H1 (cell line): ENCODE measurements around the gene CACNG7. TPM values are rescaled to one million over a fixed set of nuclear protein-coding genes. Genes with fewer than 3 reads are reported as not detected.
A peak's percentile ranks its signal among the peaks of the same experiment; 100 is the strongest.

Experiments used
- CTCF ChIA-PET: fragments of 300-600 bp; sonication (Branson Sonifier 250); formaldehyde crosslinking; loops from one replicate; lab custom pipeline; 2021; ENCODE audit not compliant: partially characterized antibody; lab: Charles Lee
- POLR2A ChIA-PET: fragments of 300-600 bp; sonication (Branson Sonifier 250); formaldehyde crosslinking; loops from one replicate; lab custom pipeline; 2021; ENCODE audit warnings: inconsistent platforms; ENCODE audit not compliant: partially characterized antibody; lab: Charles Lee
- DNase-seq, 2 experiments: peaks; one replicate each; pipeline versions ENCODE4 v3.0.0 to v3.0.0-alpha.2; 2010 to 2022; ENCODE audit warnings: low spot score in 2 of 2, low read depth in 1 of 2, mixed read lengths in 1 of 2
- FAIRE-seq: peaks from 2 replicates; lab custom pipeline; 2011; peaks lifted over from hg19 to GRCh38; lab: Jason Lieb, UNC
- H2AFZ ChIP-seq: 2 replicates; pipeline ENCODE4 v1.8.1; 2012; ENCODE audit warnings: low read length, inconsistent platforms
- H2AK5ac ChIP-seq: 2 replicates; pipeline ENCODE4 v1.6.1; 2013; ENCODE audit warnings: low read depth, low read length
- H2BK120ac ChIP-seq: replicated peaks from 2 replicates; pipeline ENCODE3; 2013; ENCODE audit warnings: low read depth, low read length, inconsistent platforms
- H2BK12ac ChIP-seq: 2 replicates; pipeline ENCODE4 v1.6.1; 2013; ENCODE audit warnings: low read depth, low read length
- H2BK15ac ChIP-seq: 2 replicates; pipeline ENCODE4 v1.6.1; 2013; ENCODE audit warnings: low read length
- H2BK20ac ChIP-seq: 2 replicates; pipeline ENCODE4 v1.6.1; 2013; ENCODE audit warnings: low read length
- H2BK5ac ChIP-seq: 2 replicates; pipeline ENCODE4 v1.6.1; 2013; ENCODE audit warnings: low read depth, low read length
- H3K14ac ChIP-seq: 2 replicates; pipeline ENCODE4 v1.6.1; 2013; ENCODE audit warnings: inconsistent platforms; ENCODE audit not compliant: insufficient read length
- H3K18ac ChIP-seq: 2 replicates; pipeline ENCODE4 v1.6.1; 2013; ENCODE audit warnings: low read length; ENCODE audit errors: extremely low read depth
- H3K23ac ChIP-seq: 2 replicates; pipeline ENCODE4 v1.6.1; 2013; ENCODE audit warnings: inconsistent platforms; ENCODE audit not compliant: insufficient read length
- H3K23me2 ChIP-seq: 2 replicates; pipeline ENCODE4 v1.6.1; 2013; ENCODE audit warnings: low read depth, low read length
- H3K27ac ChIP-seq: 2 replicates; pipeline ENCODE4 v1.6.1; 2011; ENCODE audit warnings: low read depth, low read length, inconsistent platforms
- H3K27me3 ChIP-seq, 4 experiments: replicated peaks in 1 of 4; 1 replicate in 1 of 4; 2 replicates in 3 of 4; pipeline versions ENCODE4 v1.6.1 to v1.8.1; 2011 to 2013; ENCODE audit warnings: low read length in 3 of 4, mild to moderate bottlenecking in 3 of 4, inconsistent platforms in 2 of 4, mixed read lengths in 2 of 4, moderate library complexity in 1 of 4; ENCODE audit not compliant: control insufficient read depth in 3 of 4, insufficient read depth in 3 of 4; ENCODE audit errors: extremely low read depth in 1 of 4
- H3K36me3 ChIP-seq, 4 experiments: 2 replicates each; pipeline versions ENCODE4 v1.6.1 to v1.8.1; 2011 to 2013; ENCODE audit warnings: mild to moderate bottlenecking in 4 of 4, low read length in 3 of 4, moderate library complexity in 2 of 4, control low read depth in 1 of 4, inconsistent platforms in 1 of 4; ENCODE audit not compliant: insufficient read depth in 4 of 4, control insufficient read depth in 2 of 4
- H3K4ac ChIP-seq: replicated peaks from 2 replicates; pipeline ENCODE3; 2013; ENCODE audit warnings: low read length, low read depth, mixed read lengths, inconsistent platforms; ENCODE audit not compliant: insufficient read length
- H3K4me1 ChIP-seq, 4 experiments: replicated peaks in 1 of 4; 1 replicate in 1 of 4; 2 replicates in 3 of 4; pipeline versions ENCODE4 v1.6.1 to v1.8.1; 2011 to 2013; ENCODE audit warnings: low read length in 3 of 4, inconsistent platforms in 2 of 4, mixed read lengths in 1 of 4; ENCODE audit not compliant: insufficient read depth in 4 of 4, control insufficient read depth in 3 of 4
- H3K4me2 ChIP-seq, 2 experiments: 2 replicates each; pipeline versions ENCODE4 v1.6.1 to v1.8.1; 2011 to 2013; ENCODE audit warnings: low read depth in 2 of 2, low read length in 2 of 2, control low read depth in 1 of 2, inconsistent platforms in 1 of 2, mild to moderate bottlenecking in 1 of 2; ENCODE audit not compliant: insufficient read depth in 1 of 2
- H3K4me3 ChIP-seq, 4 experiments: fragments of 200-600, 300-600 bp in 1 of 4; sonication (generic), shearing (Covaris generic), sonication (Bioruptor Twin) in 1 of 4; 2 replicates each; pipeline versions ENCODE4 v1.5.1 to v1.8.1; 2011 to 2016; ENCODE audit warnings: low read length in 4 of 4, low read depth in 3 of 4, control low read depth in 2 of 4, inconsistent platforms in 2 of 4, mild to moderate bottlenecking in 2 of 4, mixed read lengths in 1 of 4, moderate library complexity in 1 of 4; ENCODE audit not compliant: insufficient read depth in 2 of 4; ENCODE audit errors: extremely low read depth in 1 of 4
- H3K56ac ChIP-seq: replicated peaks from 2 replicates; pipeline ENCODE3; 2013; ENCODE audit warnings: low read depth, mild to moderate bottlenecking, mixed read lengths, low read length, inconsistent platforms; ENCODE audit not compliant: insufficient read length
- H3K79me1 ChIP-seq: 2 replicates; pipeline ENCODE4 v1.6.1; 2013; ENCODE audit warnings: low read depth, low read length, control low read depth
- H3K79me2 ChIP-seq, 2 experiments: 2 replicates each; pipeline versions ENCODE4 v1.6.1 to v1.8.1; 2012 to 2013; ENCODE audit warnings: low read length in 2 of 2, mild to moderate bottlenecking in 2 of 2, inconsistent platforms in 1 of 2; ENCODE audit not compliant: insufficient read depth in 2 of 2, control insufficient read depth in 1 of 2
- H3K9ac ChIP-seq, 4 experiments: replicated peaks in 1 of 4; 1 replicate in 1 of 4; 2 replicates in 3 of 4; pipeline versions ENCODE4 v1.6.1 to v1.8.1; 2011 to 2013; ENCODE audit warnings: low read depth in 3 of 4, low read length in 3 of 4, control low read depth in 2 of 4, mild to moderate bottlenecking in 2 of 4, moderate library complexity in 2 of 4, inconsistent platforms in 1 of 4; ENCODE audit errors: extremely low read depth in 1 of 4
- H3K9me3 ChIP-seq, 2 experiments: 2 replicates each; pipeline versions ENCODE4 v1.6.1 to v1.8.1; 2012 to 2013; ENCODE audit warnings: mild to moderate bottlenecking in 2 of 2, moderate library complexity in 2 of 2, control low read depth in 1 of 2, inconsistent platforms in 1 of 2, low read depth in 1 of 2, low read length in 1 of 2, mixed read lengths in 1 of 2; ENCODE audit not compliant: insufficient read depth in 2 of 2
- H4K20me1 ChIP-seq, 2 experiments: replicated peaks in 1 of 2; 2 replicates each; pipeline versions ENCODE3 to v1.8.1; 2011 to 2013; ENCODE audit warnings: inconsistent platforms in 2 of 2, low read length in 2 of 2, mild to moderate bottlenecking in 1 of 2; ENCODE audit not compliant: insufficient read depth in 2 of 2, control insufficient read depth in 1 of 2
- H4K5ac ChIP-seq: 2 replicates; pipeline ENCODE4 v1.6.1; 2013; ENCODE audit warnings: low read length, low read depth, mixed read lengths, inconsistent platforms; ENCODE audit not compliant: insufficient read length
- H4K8ac ChIP-seq: 2 replicates; pipeline ENCODE4 v1.8.0; 2013; ENCODE audit warnings: mild to moderate bottlenecking, moderate library complexity, low read length, inconsistent platforms; ENCODE audit not compliant: insufficient read depth; ENCODE audit errors: extremely low read depth
- H4K91ac ChIP-seq: replicated peaks from 2 replicates; pipeline ENCODE3; 2013; ENCODE audit warnings: low read length, mixed read lengths, inconsistent platforms; ENCODE audit not compliant: insufficient read length
- BRCA1 ChIP-seq: IDR thresholded peaks from 2 replicates; pipeline ENCODE4 v1.6.1; 2012; ENCODE audit warnings: low read depth, low read length, improper control_type of control experiment
- CHD2 ChIP-seq: IDR thresholded peaks from 2 replicates; pipeline ENCODE4 v1.6.1; 2012; ENCODE audit warnings: low read length, improper control_type of control experiment
- FOSL1 ChIP-seq: IDR thresholded peaks from 2 replicates; pipeline ENCODE4 v1.6.1; 2011; ENCODE audit warnings: mild to moderate bottlenecking, low read depth, low read length, moderate library complexity; ENCODE audit not compliant: insufficient read depth
- HDAC2 ChIP-seq, 2 experiments: fragments of 300-600 bp in 1 of 2; sonication (generic) in 1 of 2; IDR thresholded peaks; 2 replicates each; pipeline ENCODE4 v1.6.1; 2011 to 2012; ENCODE audit warnings: low read depth in 2 of 2, low read length in 2 of 2, mild to moderate bottlenecking in 2 of 2, moderate library complexity in 2 of 2, borderline replicate concordance in 1 of 2, inconsistent platforms in 1 of 2
- JUN ChIP-seq: IDR thresholded peaks from 2 replicates; pipeline ENCODE4 v1.6.1; 2011; ENCODE audit warnings: low read depth, mild to moderate bottlenecking, improper control_type of control experiment, low read length
- PHF8 ChIP-seq: fragments of 200-600 bp; sonication (generic); conservative IDR thresholded peaks from 2 replicates; pipeline ENCODE4 v1.7.1; 2012; ENCODE audit warnings: low read depth, mild to moderate bottlenecking, inconsistent platforms, low read length, moderate library complexity
- POLR2AphosphoS5 ChIP-seq: IDR thresholded peaks from 2 replicates; pipeline ENCODE4 v1.6.1; 2011; ENCODE audit warnings: low read depth, low read length
- RAD21 ChIP-seq, 2 experiments: IDR thresholded peaks in 1 of 2; conservative IDR thresholded peaks in 1 of 2; 2 replicates each; pipeline ENCODE4 v1.6.1; 2011; ENCODE audit warnings: low read depth in 2 of 2, low read length in 2 of 2, improper control_type of control experiment in 1 of 2, inconsistent platforms in 1 of 2, mild to moderate bottlenecking in 1 of 2, moderate library complexity in 1 of 2
- WGBS, 2 experiments: shearing (Covaris generic) in 1 of 2; methylation state at CpG; one replicate each; pipeline versions ENCODE4 v1.1.6 to v1.1.7; 2013 to 2015; ENCODE audit warnings: low lambda C conversion rate in 2 of 2, mixed read lengths in 2 of 2, inconsistent platforms in 1 of 2, low coverage in 1 of 2, missing lambda C conversion rate in 1 of 2; ENCODE audit not compliant: insufficient replicate concordance in 2 of 2, insufficient coverage in 1 of 2, insufficient read length in 1 of 2; ENCODE audit errors: extremely low coverage in 1 of 2, missing lambda C conversion rate in 1 of 2; 5-methylcytosine and 5-hydroxymethylcytosine counted together
- polyA plus RNA-seq, 7 experiments: library from polyadenylated mRNA; depleted of rRNA in 3 of 7; stranded (reverse) in 5 of 7; unstranded in 2 of 7; fragments of >200 nt in 5 of 7; fragments of 200-250 nt in 2 of 7; gene quantifications; 1 replicate in 5 of 7; 2 replicates in 1 of 7; 4 replicates in 1 of 7; pipeline versions ENCODE4 v1.2.1 to v1.2.3, GENCODE V29; 2011 to 2013; ENCODE audit warnings: missing spikeins in 2 of 7, mixed read lengths in 2 of 7
- total RNA-seq: library from RNA; stranded (reverse); fragmentation: NEBNext Ultra II Directional; extraction: Animal tissue kit (Norgen Biotek cat#: 25700); gene quantifications from 2 replicates; pipeline ENCODE4 v1.2.1, GENCODE V29; 2021

The CACNG7 gene
- total and polyA plus RNA-seq, 2 of the 8 experiments (the other 6 are each of a cell fraction or from before 2014, with no cell fraction given), result 28.9 to 69.8 TPM

- Histone ChIP-seq H4K20me1 (no peaks in the 10 kb centered on the region), H3K79me1 (no peaks in the 10 kb centered on the region), H2AFZ (no peak overlapping the region), H3K27me3 (peaks cover 2 to 38% (median 27%) of the 10 kb centered on the region in 4 experiments), H3K14ac (no peak overlapping the region), H2BK120ac (no peak overlapping the region), H3K4ac (no peak overlapping the region), H3K23ac (no peak overlapping the region), H3K9me3 (no peaks in the 10 kb centered on the region), H3K18ac (0 out of 2 replicates have a peak overlapping the region, but pooled peaks have one; percentile 38), H3K27ac (no peak overlapping the region), H3K56ac (no peak overlapping the region), H2BK12ac (no peak overlapping the region), H3K4me1 (peaks cover 0 to 15% (median 7%) of the 10 kb centered on the region in 4 experiments; a peak in 6 of 7 replicates), H3K79me2 (no peaks in the 10 kb centered on the region), H4K5ac (no peak overlapping the region), H4K91ac (peak overlapping the region; percentile 34), H2BK20ac (no peak overlapping the region), H3K36me3 (no peaks in the 10 kb centered on the region), H3K4me3 (no peak overlapping the region), H2BK5ac (no peak overlapping the region), H2BK15ac (no peak overlapping the region), H2AK5ac (peak overlapping the region; percentile 26; the same call in 1 of the 2 replicates), H3K4me2 (no peak overlapping the region), H4K8ac (no peak overlapping the region), H3K9ac (no peak overlapping the region), H3K23me2 (peaks cover 9% of the 10 kb centered on the region; the same call in 1 of the 2 replicates)
- FAIRE-seq (no peak), DNase-seq (no peak)
- POLR2A ChIA-PET, result interaction anchor here (0.6 to 2.7 kb wide), 10 partner anchors 8 to 179 kb away, joined by 3 to 13 read pairs (median 4); partner anchors contain the start of genes PRPF31 and TFPT
- TF ChIP-seq HDAC2 (IDR thresholded peaks at IDR 0.05; ENCODE audit: borderline replicate concordance in 1 of 2, low read depth in 2 of 2, low read length in 2 of 2), result no peak
- no peak for TF ChIP-seq JUN
- no peak for TF ChIP-seq RAD21 (IDR thresholded peaks at IDR 0.05 in 1 of 2, conservative IDR thresholded peaks at IDR 0.05 in 1 of 2; ENCODE audit: low read depth in 2 of 2, low read length in 2 of 2)
- no peak for TF ChIP-seq FOSL1
- TF ChIP-seq CHD2, result no peak
- TF ChIP-seq POLR2AphosphoS5, result no peak
- no peak for TF ChIP-seq PHF8
- no peak for TF ChIP-seq BRCA1
- 83% methylated on average over 21 of the region's 22 CpGs; no CpG with 5 or more reads in 1 of the 2 experiments for WGBS, 2 experiments
- CTCF ChIA-PET, result interaction anchor here (1.1 to 1.2 kb wide), 2 partner anchors 27 to 38 kb away, joined by 3 to 4 read pairs; no protein-coding TSS in a partner anchor
These were observed 80.8 kb downstream of the CACNG7 start for GRCh38 chr19:53989600-53990533.
